Transverse colon (tissue), 4 donors: ENCODE results near the gene USP38. TPM values are rescaled to one million over a fixed set of nuclear protein-coding genes. Genes with fewer than 3 reads are reported as not detected.

ENCODE experiments used
- DNase-seq: peaks from one replicate; pipeline ENCODE4 v3.0.0-alpha.2; 2019
- H3K27ac ChIP-seq, 4 donors: fragments of 200-600 bp; sonication (generic); 2 replicates each; pipeline ENCODE4 v1.5.1; 2016 to 2018; ENCODE audit warnings: inconsistent platforms in 4 of 4
- H3K27me3 ChIP-seq: fragments of 200-600 bp; sonication (generic); 2 replicates; pipeline ENCODE4 v1.5.1; 2017; ENCODE audit warnings: inconsistent platforms
- H3K36me3 ChIP-seq, 4 donors: fragments of 200-600 bp; sonication (generic); 2 replicates each; pipeline ENCODE4 v1.5.1; 2017 to 2019; ENCODE audit warnings: inconsistent platforms in 4 of 4
- H3K4me1 ChIP-seq, 4 donors: fragments of 200-600 bp; sonication (generic); 2 replicates each; pipeline ENCODE4 v1.5.1; 2017 to 2020; ENCODE audit warnings: inconsistent platforms in 4 of 4
- H3K4me3 ChIP-seq, 4 donors: fragments of 200-600 bp; sonication (generic); 1 replicate in 1 of 4; 2 replicates in 3 of 4; pipeline versions ENCODE4 v1.5.1 to v1.6.1; 2017 to 2019; ENCODE audit warnings: inconsistent platforms in 4 of 4
- H3K9me3 ChIP-seq, 2 donors: fragments of 200-600 bp; sonication (generic); 2 replicates each; pipeline ENCODE4 v1.5.1; 2017 to 2019; ENCODE audit warnings: inconsistent platforms in 2 of 2
- CTCF ChIP-seq, 5 experiments: fragments of 200-600 bp in 3 of 5; fragments of 450-650 bp in 2 of 5; sonication (generic) in 3 of 5; IDR thresholded peaks; 1 replicate in 2 of 5; 2 replicates in 3 of 5; pipeline ENCODE4 v1.5.1; 2016 to 2017; ENCODE audit warnings: antibody characterized with exemption in 5 of 5, inconsistent platforms in 3 of 5, mild to moderate bottlenecking in 2 of 5, moderate library complexity in 1 of 5
- EP300 ChIP-seq: sonication (generic); formaldehyde crosslinking; IDR thresholded peaks from one replicate; pipeline ENCODE4 v1.6.1; 2017; ENCODE audit warnings: antibody characterized with exemption, low read depth
- POLR2A ChIP-seq: fragments of 450-650 bp; IDR thresholded peaks from one replicate; pipeline ENCODE4 v1.6.1; 2016; ENCODE audit warnings: antibody characterized with exemption, mild to moderate bottlenecking, moderate library complexity
- POLR2AphosphoS5 ChIP-seq, 3 donors: sonication (generic); formaldehyde crosslinking; IDR thresholded peaks; one replicate each; pipeline ENCODE4 v1.6.1; 2016; ENCODE audit warnings: antibody characterized with exemption in 3 of 3
- WGBS, 2 donors: methylation state at CpG; one replicate each; pipeline ENCODE4 v1.1.5; 2018; ENCODE audit warnings: low coverage in 1 of 2; 5-methylcytosine and 5-hydroxymethylcytosine counted together
- in situ Hi-C, 4 donors: fragments of 200-750 bp; cut with MboI; loops; one replicate each; pipeline versions ENCODE4 v1.15.0 to v1.15.1; 2017; ENCODE audit warnings: low sequenced_read_pairs in 3 of 4, low pct_ligation_motif_present in 1 of 4, low pct_unique_long_range_greater_than_20kb in 1 of 4
- intact Hi-C: fragments of 100-400 bp; cut with DNase I; formaldehyde crosslinking; loops from one replicate; pipeline ENCODE4 v1.15.1; 2023; ENCODE audit warnings: low total_unique reads
- total RNA-seq, 4 donors: library from RNA; depleted of rRNA; stranded (reverse); fragments of >200 nt; gene quantifications; one replicate each; pipeline ENCODE4 v1.1.0, GENCODE V29; 2016

Gene USP38
- 10 to 100 TPM; 25.9 to 47.8 (median 41.4) TPM for total RNA-seq

DNA sequence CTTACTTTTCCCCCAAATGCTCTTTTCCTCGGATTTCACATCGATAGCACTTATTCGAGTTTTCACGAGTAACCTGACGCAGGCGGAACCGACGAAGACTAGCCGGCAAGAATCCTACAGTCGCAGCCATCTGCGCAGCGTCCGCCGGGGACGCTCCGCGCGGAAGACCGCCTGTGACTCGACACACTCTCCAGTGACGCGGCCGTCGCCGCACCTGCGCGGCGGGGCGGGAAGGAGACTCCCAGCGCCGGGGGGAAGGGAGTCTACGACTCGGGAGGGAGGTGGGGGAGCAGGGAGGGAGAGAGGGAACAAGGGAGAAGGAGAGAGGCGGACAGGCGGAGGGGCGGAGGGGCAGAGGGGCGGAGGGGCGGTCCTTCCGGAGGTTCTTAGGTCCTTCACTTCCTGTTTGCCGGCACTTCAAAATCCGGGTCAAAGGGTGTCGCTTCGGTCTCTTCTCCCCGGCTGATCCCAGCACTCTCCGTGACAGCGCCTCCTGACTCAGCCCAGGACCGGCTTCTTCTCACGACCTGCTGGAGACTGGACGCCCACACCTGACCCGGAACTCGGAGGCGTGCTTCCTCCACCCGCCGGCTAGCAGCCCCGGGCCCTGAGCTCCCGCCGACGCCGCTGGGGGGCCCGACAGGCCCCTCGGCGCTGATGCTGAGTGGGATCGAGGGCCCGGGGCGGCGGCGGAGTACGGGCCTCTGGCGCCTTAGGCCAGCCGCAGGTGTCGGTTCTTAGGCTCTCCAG lies at the start of gene USP38:
Gene USP38, plus strand, starts transcription at position 415 of the 750 bp plus-strand sequence. CDS start 534 bp downstream, outside the sequence.
- in situ Hi-C loops (loop anchor here in 1 of 4 donors (25.0 kb wide), 1 partner anchor 197 kb away; no protein-coding TSS in a partner anchor), intact Hi-C loops (no loop called here)
- no peaks in the 10 kb centered on the region for H3K36me3 ChIP-seq
- peak in 4 of 5 experiments; percentile 8 to 38 (median 20) for TF ChIP-seq CTCF (IDR thresholded peaks at IDR 0.05)
- peak; percentile 15 for TF ChIP-seq EP300
- TF ChIP-seq POLR2AphosphoS5 (IDR thresholded peaks at IDR 0.05), result peak; percentile 92 to 94 (median 92)
- TF ChIP-seq POLR2A, result peak; percentile 92
- no peaks in the 10 kb centered on the region for H3K27me3 ChIP-seq
- 1% methylated on average over 71 of the region's 71 CpGs; no CpG with 5 or more reads in 1 of the 2 donors for WGBS, 2 donors
- H3K9me3 ChIP-seq, result no peaks in the 10 kb centered on the region
- H3K4me3 ChIP-seq, result peak within 1 kb of the TSS; percentile 72 to 91 (median 82)
- DNase-seq, result peak; percentile 96
- H3K4me1 ChIP-seq, result peaks cover 9 to 45% (median 29%) of the 10 kb centered on the region in 4 donors
- peak within 1 kb of the TSS; percentile 96 to 98 (median 96) for H3K27ac ChIP-seq

- no peak overlapping the region for H3K4me3 ChIP-seq
- no peaks in the 10 kb centered on the region for H3K27me3 ChIP-seq
- no peaks in the 10 kb centered on the region for H3K36me3 ChIP-seq
- in situ Hi-C loops, result no loop called here
- TF ChIP-seq POLR2AphosphoS5 (IDR thresholded peaks at IDR 0.05), result no peak
- no peak for TF ChIP-seq EP300
- TF ChIP-seq CTCF (IDR thresholded peaks at IDR 0.05), result no peak
- no peak for TF ChIP-seq POLR2A
- H3K27ac ChIP-seq, result no peak overlapping the region
- no peaks in the 10 kb centered on the region for H3K9me3 ChIP-seq
- H3K4me1 ChIP-seq, result peaks cover 0 to 16% (median 8%) of the 10 kb centered on the region in 4 donors
- intact Hi-C loops, result no loop called here
- WGBS, 2 donors, result 80% methylated on average over 5 of the region's 5 CpGs; no CpG with 5 or more reads in 1 of the 2 donors
- no peak for DNase-seq
These were observed 49.4 kb upstream of the USP38 start for GRCh38 chr4:143135358-143135757.

GRCh38 chr4:143140696-143141095 lies 44.0 kb upstream of the USP38 start:
- in situ Hi-C loops, result no loop called here
- H3K9me3 ChIP-seq, result peaks cover 0 to 5% of the 10 kb centered on the region in 2 donors
- TF ChIP-seq POLR2AphosphoS5 (IDR thresholded peaks at IDR 0.05) (no peak), CTCF (IDR thresholded peaks at IDR 0.05) (no peak), POLR2A (no peak), EP300 (no peak)

GRCh38 chr4:143148521-143148920 lies 36.2 kb upstream of the USP38 start:
- TF ChIP-seq POLR2A, result no peak
- TF ChIP-seq CTCF (IDR thresholded peaks at IDR 0.05), result no peak
- no peak for TF ChIP-seq POLR2AphosphoS5 (IDR thresholded peaks at IDR 0.05)
- TF ChIP-seq EP300, result no peak
- in situ Hi-C loops, result no loop called here
- intact Hi-C loops, result no loop called here
- no peaks in the 10 kb centered on the region for H3K4me1 ChIP-seq
- H3K9me3 ChIP-seq, result peaks cover 13 to 19% of the 10 kb centered on the region in 2 donors
- no peak overlapping the region for H3K4me3 ChIP-seq
- no peaks in the 10 kb centered on the region for H3K27me3 ChIP-seq
- H3K36me3 ChIP-seq, result no peaks in the 10 kb centered on the region
- no peak overlapping the region for H3K27ac ChIP-seq
- WGBS, 2 donors, result 81 to 85% methylated on average over 2 of the region's 2 CpGs
- no peak for DNase-seq

More at GRCh38 chr4:143140696-143141095, 44.0 kb upstream of the USP38 start:
- Histone ChIP-seq H3K36me3 (no peaks in the 10 kb centered on the region), H3K4me3 (no peak overlapping the region), H3K4me1 (no peaks in the 10 kb centered on the region), H3K27me3 (no peaks in the 10 kb centered on the region), H3K27ac (no peak overlapping the region)
- DNase-seq, result no peak
- intact Hi-C loops, result no loop called here
- WGBS, 2 donors, result 95% methylated on average over 4 of the region's 4 CpGs; no CpG with 5 or more reads in 1 of the 2 donors
